H1 (cell line): Measurements from ENCODE around the gene MYLK2. TPM values are rescaled to one million over a fixed set of nuclear protein-coding genes. Genes with fewer than 3 reads are reported as not detected.

ENCODE experiments used
- CTCF ChIA-PET: fragments of 300-600 bp; sonication (Branson Sonifier 250); formaldehyde crosslinking; loops from one replicate; lab custom pipeline; 2021; ENCODE audit not compliant: partially characterized antibody; lab: Charles Lee
- POLR2A ChIA-PET: fragments of 300-600 bp; sonication (Branson Sonifier 250); formaldehyde crosslinking; loops from one replicate; lab custom pipeline; 2021; ENCODE audit warnings: inconsistent platforms; ENCODE audit not compliant: partially characterized antibody; lab: Charles Lee
- DNase-seq, 2 experiments: peaks; one replicate each; pipeline versions ENCODE4 v3.0.0 to v3.0.0-alpha.2; 2010 to 2022; ENCODE audit warnings: low spot score in 2 of 2, low read depth in 1 of 2, mixed read lengths in 1 of 2
- FAIRE-seq: peaks from 2 replicates; lab custom pipeline; 2011; peaks lifted over from hg19 to GRCh38; lab: Jason Lieb, UNC
- H2AFZ ChIP-seq: 2 replicates; pipeline ENCODE4 v1.8.1; 2012; ENCODE audit warnings: low read length, inconsistent platforms
- H2AK5ac ChIP-seq: 2 replicates; pipeline ENCODE4 v1.6.1; 2013; ENCODE audit warnings: low read depth, low read length
- H2BK120ac ChIP-seq: replicated peaks from 2 replicates; pipeline ENCODE3; 2013; ENCODE audit warnings: low read depth, low read length, inconsistent platforms
- H2BK12ac ChIP-seq: 2 replicates; pipeline ENCODE4 v1.6.1; 2013; ENCODE audit warnings: low read depth, low read length
- H2BK15ac ChIP-seq: 2 replicates; pipeline ENCODE4 v1.6.1; 2013; ENCODE audit warnings: low read length
- H2BK20ac ChIP-seq: 2 replicates; pipeline ENCODE4 v1.6.1; 2013; ENCODE audit warnings: low read length
- H2BK5ac ChIP-seq: 2 replicates; pipeline ENCODE4 v1.6.1; 2013; ENCODE audit warnings: low read depth, low read length
- H3K14ac ChIP-seq: 2 replicates; pipeline ENCODE4 v1.6.1; 2013; ENCODE audit warnings: inconsistent platforms; ENCODE audit not compliant: insufficient read length
- H3K18ac ChIP-seq: 2 replicates; pipeline ENCODE4 v1.6.1; 2013; ENCODE audit warnings: low read length; ENCODE audit errors: extremely low read depth
- H3K23ac ChIP-seq: 2 replicates; pipeline ENCODE4 v1.6.1; 2013; ENCODE audit warnings: inconsistent platforms; ENCODE audit not compliant: insufficient read length
- H3K23me2 ChIP-seq: 2 replicates; pipeline ENCODE4 v1.6.1; 2013; ENCODE audit warnings: low read depth, low read length
- H3K27ac ChIP-seq: 2 replicates; pipeline ENCODE4 v1.6.1; 2011; ENCODE audit warnings: low read depth, low read length, inconsistent platforms
- H3K27me3 ChIP-seq, 4 experiments: replicated peaks in 1 of 4; 1 replicate in 1 of 4; 2 replicates in 3 of 4; pipeline versions ENCODE4 v1.6.1 to v1.8.1; 2011 to 2013; ENCODE audit warnings: low read length in 3 of 4, mild to moderate bottlenecking in 3 of 4, inconsistent platforms in 2 of 4, mixed read lengths in 2 of 4, moderate library complexity in 1 of 4; ENCODE audit not compliant: control insufficient read depth in 3 of 4, insufficient read depth in 3 of 4; ENCODE audit errors: extremely low read depth in 1 of 4
- H3K36me3 ChIP-seq, 4 experiments: 2 replicates each; pipeline versions ENCODE4 v1.6.1 to v1.8.1; 2011 to 2013; ENCODE audit warnings: mild to moderate bottlenecking in 4 of 4, low read length in 3 of 4, moderate library complexity in 2 of 4, control low read depth in 1 of 4, inconsistent platforms in 1 of 4; ENCODE audit not compliant: insufficient read depth in 4 of 4, control insufficient read depth in 2 of 4
- H3K4ac ChIP-seq: replicated peaks from 2 replicates; pipeline ENCODE3; 2013; ENCODE audit warnings: low read length, low read depth, mixed read lengths, inconsistent platforms; ENCODE audit not compliant: insufficient read length
- H3K4me1 ChIP-seq, 4 experiments: replicated peaks in 1 of 4; 1 replicate in 1 of 4; 2 replicates in 3 of 4; pipeline versions ENCODE4 v1.6.1 to v1.8.1; 2011 to 2013; ENCODE audit warnings: low read length in 3 of 4, inconsistent platforms in 2 of 4, mixed read lengths in 1 of 4; ENCODE audit not compliant: insufficient read depth in 4 of 4, control insufficient read depth in 3 of 4
- H3K4me2 ChIP-seq, 2 experiments: 2 replicates each; pipeline versions ENCODE4 v1.6.1 to v1.8.1; 2011 to 2013; ENCODE audit warnings: low read depth in 2 of 2, low read length in 2 of 2, control low read depth in 1 of 2, inconsistent platforms in 1 of 2, mild to moderate bottlenecking in 1 of 2; ENCODE audit not compliant: insufficient read depth in 1 of 2
- H3K4me3 ChIP-seq, 4 experiments: fragments of 200-600, 300-600 bp in 1 of 4; sonication (generic), shearing (Covaris generic), sonication (Bioruptor Twin) in 1 of 4; 2 replicates each; pipeline versions ENCODE4 v1.5.1 to v1.8.1; 2011 to 2016; ENCODE audit warnings: low read length in 4 of 4, low read depth in 3 of 4, control low read depth in 2 of 4, inconsistent platforms in 2 of 4, mild to moderate bottlenecking in 2 of 4, mixed read lengths in 1 of 4, moderate library complexity in 1 of 4; ENCODE audit not compliant: insufficient read depth in 2 of 4; ENCODE audit errors: extremely low read depth in 1 of 4
- H3K56ac ChIP-seq: replicated peaks from 2 replicates; pipeline ENCODE3; 2013; ENCODE audit warnings: low read depth, mild to moderate bottlenecking, mixed read lengths, low read length, inconsistent platforms; ENCODE audit not compliant: insufficient read length
- H3K79me1 ChIP-seq: 2 replicates; pipeline ENCODE4 v1.6.1; 2013; ENCODE audit warnings: low read depth, low read length, control low read depth
- H3K79me2 ChIP-seq, 2 experiments: 2 replicates each; pipeline versions ENCODE4 v1.6.1 to v1.8.1; 2012 to 2013; ENCODE audit warnings: low read length in 2 of 2, mild to moderate bottlenecking in 2 of 2, inconsistent platforms in 1 of 2; ENCODE audit not compliant: insufficient read depth in 2 of 2, control insufficient read depth in 1 of 2
- H3K9ac ChIP-seq, 4 experiments: replicated peaks in 1 of 4; 1 replicate in 1 of 4; 2 replicates in 3 of 4; pipeline versions ENCODE4 v1.6.1 to v1.8.1; 2011 to 2013; ENCODE audit warnings: low read depth in 3 of 4, low read length in 3 of 4, control low read depth in 2 of 4, mild to moderate bottlenecking in 2 of 4, moderate library complexity in 2 of 4, inconsistent platforms in 1 of 4; ENCODE audit errors: extremely low read depth in 1 of 4
- H3K9me3 ChIP-seq, 2 experiments: 2 replicates each; pipeline versions ENCODE4 v1.6.1 to v1.8.1; 2012 to 2013; ENCODE audit warnings: mild to moderate bottlenecking in 2 of 2, moderate library complexity in 2 of 2, control low read depth in 1 of 2, inconsistent platforms in 1 of 2, low read depth in 1 of 2, low read length in 1 of 2, mixed read lengths in 1 of 2; ENCODE audit not compliant: insufficient read depth in 2 of 2
- H4K20me1 ChIP-seq, 2 experiments: replicated peaks in 1 of 2; 2 replicates each; pipeline versions ENCODE3 to v1.8.1; 2011 to 2013; ENCODE audit warnings: inconsistent platforms in 2 of 2, low read length in 2 of 2, mild to moderate bottlenecking in 1 of 2; ENCODE audit not compliant: insufficient read depth in 2 of 2, control insufficient read depth in 1 of 2
- H4K5ac ChIP-seq: 2 replicates; pipeline ENCODE4 v1.6.1; 2013; ENCODE audit warnings: low read length, low read depth, mixed read lengths, inconsistent platforms; ENCODE audit not compliant: insufficient read length
- H4K8ac ChIP-seq: 2 replicates; pipeline ENCODE4 v1.8.0; 2013; ENCODE audit warnings: mild to moderate bottlenecking, moderate library complexity, low read length, inconsistent platforms; ENCODE audit not compliant: insufficient read depth; ENCODE audit errors: extremely low read depth
- H4K91ac ChIP-seq: replicated peaks from 2 replicates; pipeline ENCODE3; 2013; ENCODE audit warnings: low read length, mixed read lengths, inconsistent platforms; ENCODE audit not compliant: insufficient read length
- BRCA1 ChIP-seq: IDR thresholded peaks from 2 replicates; pipeline ENCODE4 v1.6.1; 2012; ENCODE audit warnings: low read depth, low read length, improper control_type of control experiment
- GABPA ChIP-seq: IDR thresholded peaks from 2 replicates; pipeline ENCODE4 v1.6.1; 2011; ENCODE audit warnings: mild to moderate bottlenecking, low read length, moderate library complexity, borderline replicate concordance; ENCODE audit not compliant: insufficient read depth
- JUND ChIP-seq: IDR thresholded peaks from 2 replicates; pipeline ENCODE4 v1.6.1; 2011; ENCODE audit warnings: mild to moderate bottlenecking, improper control_type of control experiment, low read length
- POLR2A ChIP-seq, 2 experiments: IDR thresholded peaks; 1 replicate in 1 of 2; 2 replicates in 1 of 2; pipeline ENCODE4 v1.6.1; 2011; ENCODE audit warnings: low read depth in 2 of 2, low read length in 2 of 2, mild to moderate bottlenecking in 2 of 2; ENCODE audit errors: control extremely low read depth in 1 of 2
- SP4 ChIP-seq: IDR thresholded peaks from 2 replicates; pipeline ENCODE4 v1.6.1; 2012; ENCODE audit warnings: low read length, inconsistent platforms
- TBP ChIP-seq: IDR thresholded peaks from 2 replicates; pipeline ENCODE4 v1.6.1; 2011; ENCODE audit warnings: low read depth, low read length, improper control_type of control experiment
- ZNF274 ChIP-seq: IDR thresholded peaks from 2 replicates; pipeline ENCODE4 v1.7.0; 2012; ENCODE audit warnings: low read length, borderline replicate concordance; ENCODE audit errors: extremely low read depth
- WGBS, 2 experiments: shearing (Covaris generic) in 1 of 2; methylation state at CpG; one replicate each; pipeline versions ENCODE4 v1.1.6 to v1.1.7; 2013 to 2015; ENCODE audit warnings: low lambda C conversion rate in 2 of 2, mixed read lengths in 2 of 2, inconsistent platforms in 1 of 2, low coverage in 1 of 2, missing lambda C conversion rate in 1 of 2; ENCODE audit not compliant: insufficient replicate concordance in 2 of 2, insufficient coverage in 1 of 2, insufficient read length in 1 of 2; ENCODE audit errors: extremely low coverage in 1 of 2, missing lambda C conversion rate in 1 of 2; 5-methylcytosine and 5-hydroxymethylcytosine counted together
- polyA plus RNA-seq, 7 experiments: library from polyadenylated mRNA; depleted of rRNA in 3 of 7; stranded (reverse) in 5 of 7; unstranded in 2 of 7; fragments of >200 nt in 5 of 7; fragments of 200-250 nt in 2 of 7; gene quantifications; 1 replicate in 5 of 7; 2 replicates in 1 of 7; 4 replicates in 1 of 7; pipeline versions ENCODE4 v1.2.1 to v1.2.3, GENCODE V29; 2011 to 2013; ENCODE audit warnings: missing spikeins in 2 of 7, mixed read lengths in 2 of 7
- total RNA-seq: library from RNA; stranded (reverse); fragmentation: NEBNext Ultra II Directional; extraction: Animal tissue kit (Norgen Biotek cat#: 25700); gene quantifications from 2 replicates; pipeline ENCODE4 v1.2.1, GENCODE V29; 2021
- TF ChIP-seq, protein P1 (sequence below): IDR thresholded peaks from 2 replicates; pipeline ENCODE4 v1.6.1; 2012; ENCODE audit warnings: inconsistent platforms
- TF ChIP-seq, protein P2 (sequence below), 3 experiments: IDR thresholded peaks; 1 replicate in 2 of 3; 2 replicates in 1 of 3; pipeline versions ENCODE4 v1.5.1 to v1.6.1; 2011; ENCODE audit warnings: low read length in 3 of 3, mild to moderate bottlenecking in 3 of 3, inconsistent platforms in 2 of 3, low read depth in 1 of 3, moderate library complexity in 1 of 3; ENCODE audit not compliant: insufficient read depth in 1 of 3; ENCODE audit errors: control extremely low read depth in 1 of 3

Gene MYLK2
- total and polyA plus RNA-seq, 2 of the 8 experiments (the other 6 are each of a cell fraction or from before 2014, with no cell fraction given), result 0.22 to 0.26 TPM

GRCh38 chr20:31838646-31839292 is 19.6 kb downstream of the MYLK2 start:
- H3K9ac ChIP-seq, result no peak overlapping the region
- H4K20me1 ChIP-seq, result no peaks in the 10 kb centered on the region
- ChIA-PET POLR2A (no interaction called here), CTCF (interaction anchor here (0.6 to 7.3 kb wide), 11 partner anchors 10 to 193 kb away, joined by 3 to 111 read pairs (median 3); no protein-coding TSS in a partner anchor)
- no peak overlapping the region for H3K27ac ChIP-seq
- H3K79me2 ChIP-seq, result no peaks in the 10 kb centered on the region
- 93% methylated on average over 9 of the region's 9 CpGs; no CpG with 5 or more reads in 1 of the 2 experiments for WGBS, 2 experiments
- no peak overlapping the region for H3K14ac ChIP-seq
- H4K5ac ChIP-seq, result no peak overlapping the region
- H3K23me2 ChIP-seq, result no peaks in the 10 kb centered on the region
- no peaks in the 10 kb centered on the region for H3K27me3 ChIP-seq
- H3K4me3 ChIP-seq, result no peak overlapping the region
- FAIRE-seq (no peak), DNase-seq (no peak)
- H3K79me1 ChIP-seq, result no peaks in the 10 kb centered on the region
- H2AK5ac ChIP-seq, result no peak overlapping the region
- H2BK120ac ChIP-seq, result no peak overlapping the region
- no peak overlapping the region for H3K4me2 ChIP-seq
- no peak overlapping the region for H2BK20ac ChIP-seq
- no peaks in the 10 kb centered on the region for H3K9me3 ChIP-seq
- no peak overlapping the region for H4K8ac ChIP-seq
- no peak overlapping the region for H3K4ac ChIP-seq
- H3K23ac ChIP-seq, result no peak overlapping the region
- no peaks in the 10 kb centered on the region for H3K36me3 ChIP-seq
- H3K18ac ChIP-seq, result no peak overlapping the region
- H3K56ac ChIP-seq, result no peak overlapping the region
- no peak overlapping the region for H4K91ac ChIP-seq
- H2BK15ac ChIP-seq, result no peak overlapping the region
- TF ChIP-seq JUND, result no peak
- TF ChIP-seq ZNF274, result no peak
- no peak for TF ChIP-seq SP4
- TF ChIP-seq, protein P1, sequence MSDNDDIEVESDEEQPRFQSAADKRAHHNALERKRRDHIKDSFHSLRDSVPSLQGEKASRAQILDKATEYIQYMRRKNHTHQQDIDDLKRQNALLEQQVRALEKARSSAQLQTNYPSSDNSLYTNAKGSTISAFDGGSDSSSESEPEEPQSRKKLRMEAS, result no peak
- no peak for TF ChIP-seq TBP
- TF ChIP-seq, protein P2, sequence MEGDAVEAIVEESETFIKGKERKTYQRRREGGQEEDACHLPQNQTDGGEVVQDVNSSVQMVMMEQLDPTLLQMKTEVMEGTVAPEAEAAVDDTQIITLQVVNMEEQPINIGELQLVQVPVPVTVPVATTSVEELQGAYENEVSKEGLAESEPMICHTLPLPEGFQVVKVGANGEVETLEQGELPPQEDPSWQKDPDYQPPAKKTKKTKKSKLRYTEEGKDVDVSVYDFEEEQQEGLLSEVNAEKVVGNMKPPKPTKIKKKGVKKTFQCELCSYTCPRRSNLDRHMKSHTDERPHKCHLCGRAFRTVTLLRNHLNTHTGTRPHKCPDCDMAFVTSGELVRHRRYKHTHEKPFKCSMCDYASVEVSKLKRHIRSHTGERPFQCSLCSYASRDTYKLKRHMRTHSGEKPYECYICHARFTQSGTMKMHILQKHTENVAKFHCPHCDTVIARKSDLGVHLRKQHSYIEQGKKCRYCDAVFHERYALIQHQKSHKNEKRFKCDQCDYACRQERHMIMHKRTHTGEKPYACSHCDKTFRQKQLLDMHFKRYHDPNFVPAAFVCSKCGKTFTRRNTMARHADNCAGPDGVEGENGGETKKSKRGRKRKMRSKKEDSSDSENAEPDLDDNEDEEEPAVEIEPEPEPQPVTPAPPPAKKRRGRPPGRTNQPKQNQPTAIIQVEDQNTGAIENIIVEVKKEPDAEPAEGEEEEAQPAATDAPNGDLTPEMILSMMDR (IDR thresholded peaks at IDR 0.05; ENCODE audit: control extremely low read depth in 1 of 3, insufficient read depth in 1 of 3, low read depth in 1 of 3, low read length in 3 of 3), result no peak
- no peak for TF ChIP-seq BRCA1
- TF ChIP-seq GABPA, result no peak
- no peak for TF ChIP-seq POLR2A (IDR thresholded peaks at IDR 0.05; ENCODE audit: control extremely low read depth in 1 of 2, low read depth in 2 of 2, low read length in 2 of 2)
- H2AFZ ChIP-seq, result no peak overlapping the region
- peaks cover 4 to 34% (median 30%) of the 10 kb centered on the region in 4 experiments for H3K4me1 ChIP-seq
- no peak overlapping the region for H2BK5ac ChIP-seq
- H2BK12ac ChIP-seq, result no peak overlapping the region
